D721Med (cell line): Measurements from ENCODE around the gene TAC3.
A peak's percentile ranks its signal among the peaks of the same experiment; 100 is the strongest.
"Not testable (repeated sequence)": the region's sequence is repeated elsewhere in the genome, so short reads cannot be mapped to it uniquely, and the experiment has no call there.

Experiments used
- DNase-seq: peaks from one replicate; pipeline ENCODE4 v3.0.0; 2011; ENCODE audit warnings: low spot score; ENCODE audit not compliant: insufficient read length
- FAIRE-seq: peaks from 2 replicates; lab custom pipeline; 2011; peaks lifted over from hg19 to GRCh38; lab: Jason Lieb, UNC
- CTCF ChIP-seq: IDR thresholded peaks from 2 replicates; pipeline ENCODE4 v1.5.1; 2012; ENCODE audit warnings: mild to moderate bottlenecking, control low read depth; ENCODE audit not compliant: insufficient read depth; ENCODE audit errors: missing control alignments

Gene TAC3

DNA sequence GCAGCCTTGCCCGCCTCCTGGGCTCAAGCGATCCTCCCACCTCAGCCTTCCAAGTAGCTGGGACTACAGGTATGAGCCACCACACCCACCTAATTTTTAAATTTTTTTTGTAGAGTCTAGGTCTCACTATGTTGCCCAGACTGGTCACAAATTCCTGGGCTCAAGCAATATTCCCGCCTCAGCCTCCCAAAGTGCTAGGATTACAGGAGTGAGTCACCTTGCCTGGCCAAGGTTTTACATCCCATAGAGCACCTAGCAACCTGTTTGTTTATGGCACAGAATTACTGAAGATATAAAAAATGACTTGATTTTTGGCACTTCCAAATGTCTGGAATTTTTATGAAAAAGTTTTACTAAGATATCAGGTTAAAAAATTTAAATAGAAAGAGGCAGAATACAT lies 17.1 kb upstream of the TAC3 start:
- DNase-seq (no peak), FAIRE-seq (no peak)
- TF ChIP-seq CTCF: no peak

DNA sequence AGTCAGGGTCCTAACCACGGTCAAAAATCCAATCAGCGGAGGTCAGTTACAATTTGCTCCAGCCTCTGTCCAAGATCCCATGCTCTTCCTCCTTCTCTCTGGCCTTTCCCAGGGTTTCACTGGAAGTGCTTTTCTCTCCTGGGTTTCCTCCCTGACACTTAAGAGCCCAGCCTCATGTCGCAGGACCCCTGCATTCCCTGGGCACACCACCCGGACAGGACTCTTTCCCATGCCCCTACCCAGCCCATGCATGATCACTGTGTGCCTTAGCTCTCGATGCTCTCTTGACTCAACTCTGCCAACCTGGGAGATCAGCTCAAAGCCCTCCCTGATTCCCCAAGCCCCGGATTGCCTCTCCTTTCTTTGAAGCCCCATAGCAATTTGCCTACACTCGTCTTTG lies 15.5 kb upstream of the TAC3 start:
- DNase-seq (no peak), FAIRE-seq (no peak)
- TF ChIP-seq CTCF: no peak

DNA sequence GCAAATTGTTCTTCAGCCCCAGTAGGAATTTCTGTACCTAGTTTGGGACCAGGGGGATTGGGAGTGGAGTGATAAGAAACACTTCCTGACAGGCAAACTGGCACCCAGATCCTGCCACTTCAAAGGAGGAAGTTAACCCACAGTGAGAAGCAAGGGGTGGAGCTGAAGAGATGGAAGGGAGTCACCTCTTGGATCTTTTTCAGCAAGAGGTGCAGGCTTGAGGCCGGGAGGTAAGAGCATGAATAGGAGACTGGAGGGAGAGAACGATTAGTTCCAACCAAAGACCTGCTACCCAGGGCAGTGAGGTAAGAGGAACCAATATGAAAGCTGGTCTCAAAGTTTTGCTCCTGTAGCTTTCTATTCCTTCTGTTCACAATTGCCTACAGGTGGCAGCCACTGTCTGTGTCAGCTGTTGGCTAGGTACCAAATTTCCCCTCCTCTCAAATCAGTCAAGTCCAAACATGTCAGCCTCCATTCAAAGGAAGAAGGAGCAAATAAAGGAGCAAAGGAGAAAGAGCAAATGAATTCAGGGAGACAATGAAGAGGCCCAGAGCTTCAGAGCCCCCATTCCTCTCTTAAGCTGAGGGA lies 14.9 kb upstream of the TAC3 start:
- no peak for DNase-seq
- no peak for TF ChIP-seq CTCF
- no peak for FAIRE-seq

DNA sequence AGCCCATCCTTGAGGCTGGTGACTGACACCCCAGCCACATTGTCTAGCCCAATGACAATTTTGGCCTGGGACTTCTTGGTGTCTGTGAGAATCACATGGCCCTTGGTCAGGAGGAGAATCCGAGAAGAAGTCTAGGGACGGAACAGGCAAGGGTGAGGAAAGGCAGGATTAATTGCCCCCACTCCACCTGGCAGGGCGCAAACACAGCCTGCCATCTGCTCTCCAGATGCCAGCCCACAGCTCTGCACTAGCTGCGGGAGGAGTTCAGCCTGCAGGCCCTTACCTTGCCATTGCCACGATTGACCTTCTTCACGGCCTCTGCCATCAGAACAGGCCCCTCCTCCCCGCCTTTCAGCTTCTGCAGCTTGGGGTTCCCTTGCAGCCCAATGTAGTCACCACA lies 13.1 kb upstream of the TAC3 start:
- TF ChIP-seq CTCF: no peak
- FAIRE-seq (no peak), DNase-seq (no peak)

DNA sequence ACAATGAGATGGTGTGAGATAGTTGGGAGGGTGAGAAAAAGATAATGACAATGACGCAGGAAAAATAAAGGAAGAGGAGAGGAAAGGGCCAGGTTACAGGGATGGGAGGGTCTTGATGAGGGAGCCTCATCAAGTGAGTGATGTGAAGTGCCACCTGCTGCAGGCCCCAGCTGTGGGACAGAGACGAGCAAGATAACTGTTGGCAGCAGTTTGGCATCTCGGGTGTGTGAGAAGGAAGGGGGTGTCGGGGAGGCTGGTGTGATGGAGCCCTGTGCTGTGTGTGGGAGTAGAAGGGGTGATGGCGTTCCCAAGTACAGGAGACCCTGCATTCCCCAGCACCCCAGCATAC lies 11.4 kb upstream of the TAC3 start:
- FAIRE-seq (no peak), DNase-seq (no peak)
- TF ChIP-seq CTCF: no peak

DNA sequence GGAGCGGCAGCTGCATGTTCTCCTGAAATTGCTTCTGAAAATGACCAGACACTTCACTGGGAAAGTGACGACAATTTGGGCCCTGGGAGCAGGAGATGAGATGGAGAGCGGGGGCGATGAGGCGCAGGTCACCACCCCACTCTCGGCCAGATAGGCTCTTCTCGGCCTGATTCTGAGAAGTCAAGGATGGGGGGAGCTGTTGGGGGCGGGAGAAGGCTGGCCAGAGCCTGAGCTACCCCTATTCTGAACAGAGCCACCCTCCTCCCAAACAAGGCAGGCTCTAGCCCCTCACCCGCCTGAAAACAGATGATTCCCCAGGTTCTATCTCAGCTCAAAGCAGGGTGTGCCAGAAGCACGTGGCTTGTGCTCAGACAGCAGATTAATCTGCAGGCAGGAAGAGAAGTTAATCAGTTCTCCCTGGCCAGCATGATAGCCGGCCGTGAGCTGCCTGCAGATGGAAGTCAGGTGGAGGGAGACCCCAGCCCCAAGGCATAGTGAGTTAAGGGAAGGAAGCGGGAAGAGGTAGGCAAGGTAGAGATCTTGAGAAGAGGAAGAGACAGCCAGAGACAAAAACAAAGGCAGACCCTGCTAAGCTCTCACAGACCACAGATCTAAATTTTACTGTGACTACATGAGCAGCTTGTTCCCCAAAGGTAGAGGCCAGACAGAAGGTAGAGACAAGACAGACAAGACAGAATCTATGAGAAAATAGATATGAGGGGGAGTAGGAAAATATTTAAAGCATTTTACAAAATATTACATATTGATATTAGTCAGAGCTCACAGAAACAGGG lies 10.9 kb upstream of the TAC3 start:
- FAIRE-seq (no peak), DNase-seq (peak; percentile 48)
- no peak for TF ChIP-seq CTCF

GRCh38 chr12:57025196-57025595 lies 8.9 kb upstream of the TAC3 start:
- DNase-seq (no peak), FAIRE-seq (no peak)
- TF ChIP-seq CTCF: no peak

DNA sequence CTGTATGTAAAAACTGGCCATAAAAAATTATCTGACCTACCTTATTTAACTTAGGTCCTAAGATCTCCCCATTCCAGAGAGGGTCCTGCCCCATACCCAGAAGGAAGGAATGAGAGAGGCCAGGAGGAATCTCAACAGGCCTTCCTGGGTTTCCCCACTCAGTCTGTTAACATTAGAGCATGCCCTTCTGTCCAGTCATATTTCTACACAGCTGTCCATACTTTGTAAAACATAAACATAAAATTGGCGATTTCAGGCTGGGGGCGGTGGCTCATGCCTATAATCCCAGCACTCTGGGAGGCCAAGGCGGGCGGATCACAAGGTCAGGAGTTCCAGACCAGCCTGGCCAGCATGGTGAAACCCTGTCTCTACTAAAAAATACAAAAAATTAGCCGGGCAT lies 6.0 kb upstream of the TAC3 start:
- DNase-seq, FAIRE-seq: not testable (repeated sequence)
